ENCODE results near the gene OBSL1. TPM values are rescaled to one million over a fixed set of nuclear protein-coding genes. Genes with fewer than 3 reads are reported as not detected.

OBSL1 gene
- total and polyA plus RNA-seq, 2 of the 4 experiments (the other 2 are of a cell fraction) = 21.5 to 51.2 TPM

- TF ChIP-seq SMC3 (IDR thresholded peaks at IDR 0.05; ENCODE audit: low read depth, low read length) = no peak
These were observed 12.0 kb downstream of the OBSL1 start (continued) for GRCh38 chr2:219559156-219559915.

- no TSS peak for BruUV-seq (replicated peaks)
- H2BK120ac ChIP-seq (ENCODE audit: low read depth, low read length) = no peak overlapping the region
- H2AK5ac ChIP-seq (ENCODE audit: low read depth, low read length) = no peak overlapping the region
- no peak overlapping the region for H4K8ac ChIP-seq (ENCODE audit: low read depth in 2 of 2, low read length in 2 of 2)
- 81% methylated on average over 15 of the region's 25 CpGs; no CpG with 5 or more reads in 1 of the 2 experiments for whole genome bisulfite sequencing, 2 experiments (ENCODE audit: extremely low coverage in 2 of 2, insufficient read length in 1 of 2)
- no peak overlapping the region for H4K5ac ChIP-seq (ENCODE audit: low read depth, low read length)
- H2BK5ac ChIP-seq (ENCODE audit: low read depth, low read length, poor library complexity, severe bottlenecking) = no peak overlapping the region
- peaks cover 2% of the 10 kb centered on the region; the same call in 1 of the 2 replicates for H3K4me1 ChIP-seq (ENCODE audit: control insufficient read depth, insufficient read depth, low read length)
- CTCF ChIA-PET = no interaction called here
- H2BK20ac ChIP-seq (ENCODE audit: low read depth, low read length) = no peak overlapping the region
- dilution Hi-C loops (cut with HindIII; ENCODE audit: low sequenced_read_pairs, unreplicated experiment) (no loop called here), in situ Hi-C loops (cut with MboI; ENCODE audit: low sequenced_read_pairs) (no loop called here), intact Hi-C loops (cut with micrococcal nuclease) (no loop called here)
- H3K56ac ChIP-seq (ENCODE audit: extremely low read depth, insufficient read depth, low read length) = no peak overlapping the region
- no peak overlapping the region for H3K9ac ChIP-seq (ENCODE audit: low read depth, low read length)
- H3K4me2 ChIP-seq (ENCODE audit: low read depth, low read length) = no peak overlapping the region
- no peak overlapping the region for H2AK9ac ChIP-seq (replicated peaks; ENCODE audit: low read depth, low read length, poor library complexity)
- no peak overlapping the region for H3K18ac ChIP-seq (ENCODE audit: low read depth, low read length)
- DNase-seq (no peak), ATAC-seq (ENCODE audit: low read depth) (no peak)
- no peaks in the 10 kb centered on the region for H3K79me1 ChIP-seq (ENCODE audit: low read depth in 1 of 2, low read length in 2 of 2)
- no peak overlapping the region for H3K4ac ChIP-seq (ENCODE audit: low read depth, low read length)
- H4K20me1 ChIP-seq (ENCODE audit: insufficient read depth, low read length) = peaks cover 3% of the 10 kb centered on the region; the same call in 1 of the 2 replicates
- H3K23ac ChIP-seq (ENCODE audit: low read depth, low read length) = no peak overlapping the region
- POLR2A ChIA-PET (ENCODE audit: unreplicated experiment) = interaction anchor here (1.1 kb wide), 1 partner anchor 13 kb away, joined by 6 read pairs; the partner anchor contains the start of gene OBSL1
- H4K91ac ChIP-seq (ENCODE audit: insufficient read depth, low read depth, low read length) = no peak overlapping the region
- H3K9me1 ChIP-seq (ENCODE audit: insufficient read depth, low read length) = no peaks in the 10 kb centered on the region
- no peak overlapping the region for H3K4me3 ChIP-seq (ENCODE audit: insufficient read depth, low read depth, low read length)
- H2AFZ ChIP-seq (replicated peaks; ENCODE audit: low read length, poor library complexity) = no peak overlapping the region
- peaks cover 2% of the 10 kb centered on the region; the same call in 1 of the 2 replicates for H3K36me3 ChIP-seq (ENCODE audit: control insufficient read depth, insufficient read depth, low read length)
- H3K9me3 ChIP-seq (ENCODE audit: control insufficient read depth, insufficient read depth, low read length) = no peaks in the 10 kb centered on the region
- H3K27me3 ChIP-seq (ENCODE audit: control insufficient read depth, insufficient read depth, low read length) = no peaks in the 10 kb centered on the region
- no peak overlapping the region for H3K14ac ChIP-seq (replicated peaks; ENCODE audit: low read depth, low read length)
- no peak overlapping the region for H3K27ac ChIP-seq (ENCODE audit: insufficient read depth, low read length)
- H2BK15ac ChIP-seq (ENCODE audit: low read depth, low read length) = no peak overlapping the region
- TF ChIP-seq MAZ (IDR thresholded peaks at IDR 0.05; ENCODE audit: borderline replicate concordance, low read depth, low read length) (no peak), MAFK (IDR thresholded peaks at IDR 0.05; ENCODE audit: low read depth, low read length) (no peak), CEBPB (IDR thresholded peaks at IDR 0.05; ENCODE audit: low read depth, low read length) (no peak), CTCF (conservative IDR thresholded peaks at IDR 0.05; ENCODE audit: low read depth, low read length) (no peak), FOS (IDR thresholded peaks at IDR 0.05; ENCODE audit: low read depth, low read length) (no peak), RCOR1 (IDR thresholded peaks at IDR 0.05; ENCODE audit: insufficient replicate concordance, low read length) (no peak), BHLHE40 (IDR thresholded peaks at IDR 0.05; ENCODE audit: low read depth, low read length) (no peak), NFE2L2 (IDR thresholded peaks at IDR 0.05; ENCODE audit: low read depth, low read length) (no peak), SMC3 (IDR thresholded peaks at IDR 0.05; ENCODE audit: low read depth, low read length) (no peak), RAD21 (IDR thresholded peaks at IDR 0.05; ENCODE audit: low read length) (no peak), POLR2A (IDR thresholded peaks at IDR 0.05; ENCODE audit: low read depth, low read length) (no peak), RFX5 (IDR thresholded peaks at IDR 0.05; ENCODE audit: low read depth, low read length) (no peak)
These were observed 13.3 kb downstream of the OBSL1 start for GRCh38 chr2:219557791-219558785.
